ENCODE results near the gene SAMD1. TPM values are rescaled to one million over a fixed set of nuclear protein-coding genes. Genes with fewer than 3 reads are reported as not detected.
A peak's percentile ranks its signal among the peaks of the same experiment; 100 is the strongest.

SAMD1 gene
- total RNA-seq, 3 donors from 2014 or later = 10.8 to 15.4 (median 14.2) TPM

GRCh38 chr19:14058182-14059092 is 32.1 kb downstream of the SAMD1 start:
- Histone ChIP-seq H3K27ac (no peak overlapping the region), H3K36me3 (no peaks in the 10 kb centered on the region), H3K27me3 (no peaks in the 10 kb centered on the region), H3K4me3 (peak overlapping the region in 2 of 3 donors; percentile 54 to 70), H3K9me3 (peaks cover 0 to 3% of the 10 kb centered on the region in 2 donors), H3K4me1 (peaks cover 6 to 9% of the 10 kb centered on the region in 2 donors)
- TF ChIP-seq POLR2A (IDR thresholded peaks at IDR 0.05) = no peak
- TF ChIP-seq, protein P1, sequence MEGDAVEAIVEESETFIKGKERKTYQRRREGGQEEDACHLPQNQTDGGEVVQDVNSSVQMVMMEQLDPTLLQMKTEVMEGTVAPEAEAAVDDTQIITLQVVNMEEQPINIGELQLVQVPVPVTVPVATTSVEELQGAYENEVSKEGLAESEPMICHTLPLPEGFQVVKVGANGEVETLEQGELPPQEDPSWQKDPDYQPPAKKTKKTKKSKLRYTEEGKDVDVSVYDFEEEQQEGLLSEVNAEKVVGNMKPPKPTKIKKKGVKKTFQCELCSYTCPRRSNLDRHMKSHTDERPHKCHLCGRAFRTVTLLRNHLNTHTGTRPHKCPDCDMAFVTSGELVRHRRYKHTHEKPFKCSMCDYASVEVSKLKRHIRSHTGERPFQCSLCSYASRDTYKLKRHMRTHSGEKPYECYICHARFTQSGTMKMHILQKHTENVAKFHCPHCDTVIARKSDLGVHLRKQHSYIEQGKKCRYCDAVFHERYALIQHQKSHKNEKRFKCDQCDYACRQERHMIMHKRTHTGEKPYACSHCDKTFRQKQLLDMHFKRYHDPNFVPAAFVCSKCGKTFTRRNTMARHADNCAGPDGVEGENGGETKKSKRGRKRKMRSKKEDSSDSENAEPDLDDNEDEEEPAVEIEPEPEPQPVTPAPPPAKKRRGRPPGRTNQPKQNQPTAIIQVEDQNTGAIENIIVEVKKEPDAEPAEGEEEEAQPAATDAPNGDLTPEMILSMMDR (IDR thresholded peaks at IDR 0.05) = no peak
- no peak for TF ChIP-seq POLR2AphosphoS5 (IDR thresholded peaks at IDR 0.05)
- intact Hi-C loops (cut with DNase I; ENCODE audit: low total_unique reads) = no loop called here
- DNase-seq (ENCODE audit: low spot score in 2 of 2) = no peak

DNA sequence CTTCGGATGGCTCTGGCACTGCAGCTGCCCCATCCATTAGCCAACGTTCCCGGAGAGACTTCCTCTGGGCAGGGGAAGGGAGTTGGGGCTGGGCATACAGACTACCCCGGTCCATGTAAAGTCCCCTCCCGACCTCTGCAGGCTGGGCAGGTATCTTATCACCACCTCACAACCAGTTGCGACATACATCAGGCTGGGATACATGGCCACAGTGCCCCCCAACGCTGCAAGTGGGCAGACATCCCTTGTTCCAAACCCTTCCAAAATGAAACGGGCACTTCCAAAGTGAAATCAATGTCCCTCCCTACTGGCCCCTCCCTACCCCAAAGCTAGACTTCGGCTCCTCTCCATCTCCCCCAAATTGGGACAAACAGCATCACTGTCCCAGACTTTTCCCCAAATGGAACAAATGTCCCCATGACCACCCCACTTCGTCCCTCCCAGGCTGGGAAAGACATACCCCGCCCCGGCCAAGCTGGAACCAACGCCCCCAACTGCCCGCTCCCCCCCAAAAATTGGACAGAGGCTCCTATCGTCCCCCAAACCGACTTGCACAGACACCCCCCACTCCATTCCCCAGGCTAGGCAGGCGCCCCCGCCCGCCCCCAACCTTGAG is 33.7 kb downstream of the SAMD1 start:
- Histone ChIP-seq H3K4me3 (peak overlapping the region; percentile 24 to 70 (median 54)), H3K27me3 (no peaks in the 10 kb centered on the region), H3K27ac (peak overlapping the region; percentile 13 to 52), H3K36me3 (no peaks in the 10 kb centered on the region), H3K9me3 (peaks cover 0 to 8% of the 10 kb centered on the region in 2 donors), H3K4me1 (peaks cover 6 to 8% of the 10 kb centered on the region in 2 donors)
- intact Hi-C loops (cut with DNase I; ENCODE audit: low total_unique reads) = no loop called here
- DNase-seq (ENCODE audit: low spot score in 2 of 2) = no peak
- TF ChIP-seq POLR2A (IDR thresholded peaks at IDR 0.05) (no peak), POLR2AphosphoS5 (IDR thresholded peaks at IDR 0.05) (no peak)
- TF ChIP-seq, protein P1 (IDR thresholded peaks at IDR 0.05) = no peak

- intact Hi-C loops (cut with DNase I; ENCODE audit: low total_unique reads) = no loop called here
- no peaks in the 10 kb centered on the region for H3K27me3 ChIP-seq
Observed at GRCh38 chr19:14056069-14056666, 34.4 kb downstream of the SAMD1 start.

DNA sequence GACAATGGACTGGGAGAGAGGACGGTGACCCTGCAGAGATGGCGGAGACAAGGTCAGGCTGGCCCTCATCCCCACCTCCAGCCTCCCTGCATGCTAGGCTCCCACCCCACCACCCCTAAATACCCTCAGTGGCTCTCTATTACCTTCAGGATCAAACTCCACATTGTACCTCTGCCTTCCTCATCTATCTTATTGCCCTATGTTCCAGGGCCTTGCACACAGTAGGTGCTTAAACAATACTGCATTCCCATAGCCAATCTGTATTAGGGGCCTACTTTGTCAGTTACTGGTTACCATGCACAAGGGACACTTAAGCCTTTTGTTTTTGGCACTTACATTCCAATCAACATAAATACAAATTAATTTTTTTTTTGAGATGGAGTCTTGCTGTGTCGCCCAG is 35.2 kb downstream of the SAMD1 start:
- peaks cover 0 to 8% of the 10 kb centered on the region in 2 donors for H3K9me3 ChIP-seq
- H3K27ac ChIP-seq = no peak overlapping the region
- no peak overlapping the region for H3K4me3 ChIP-seq
- DNase-seq (ENCODE audit: low spot score in 2 of 2) = no peak
- H3K36me3 ChIP-seq = no peaks in the 10 kb centered on the region
- intact Hi-C loops (cut with DNase I; ENCODE audit: low total_unique reads) = no loop called here
- TF ChIP-seq POLR2AphosphoS5 (IDR thresholded peaks at IDR 0.05) (no peak), POLR2A (IDR thresholded peaks at IDR 0.05) (no peak)
- TF ChIP-seq, protein P1 (IDR thresholded peaks at IDR 0.05) = no peak
- peaks cover 5 to 6% of the 10 kb centered on the region in 2 donors for H3K4me1 ChIP-seq
- H3K27me3 ChIP-seq = no peaks in the 10 kb centered on the region

More at GRCh38 chr19:14056069-14056666, 34.4 kb downstream of the SAMD1 start:
- TF ChIP-seq POLR2A (IDR thresholded peaks at IDR 0.05) (no peak), POLR2AphosphoS5 (IDR thresholded peaks at IDR 0.05) (no peak)
- TF ChIP-seq, protein P1 (IDR thresholded peaks at IDR 0.05) = no peak
- no peaks in the 10 kb centered on the region for H3K36me3 ChIP-seq
- H3K27ac ChIP-seq = no peak overlapping the region
- H3K9me3 ChIP-seq = peaks cover 0 to 8% of the 10 kb centered on the region in 2 donors
- DNase-seq (ENCODE audit: low spot score in 2 of 2) = no peak
- H3K4me3 ChIP-seq = no peak overlapping the region
- peaks cover 5 to 6% of the 10 kb centered on the region in 2 donors for H3K4me1 ChIP-seq

Data from breast epithelium (tissue), 4 donors.